ENCODE measurements around the gene SPIRE2. TPM values are rescaled to one million over a fixed set of nuclear protein-coding genes. Genes with fewer than 3 reads are reported as not detected.
A peak's percentile ranks its signal among the peaks of the same experiment; 100 is the strongest.
"Not testable (repeated sequence)": the region's sequence is repeated elsewhere in the genome, so short reads cannot be mapped to it uniquely, and the experiment has no call there.

Gene SPIRE2
- total and polyA plus RNA-seq, 2 of the 13 experiments (the other 11 are each of a cell fraction or from before 2014, with no cell fraction given) = 13.3 to 37.5 TPM

DNA sequence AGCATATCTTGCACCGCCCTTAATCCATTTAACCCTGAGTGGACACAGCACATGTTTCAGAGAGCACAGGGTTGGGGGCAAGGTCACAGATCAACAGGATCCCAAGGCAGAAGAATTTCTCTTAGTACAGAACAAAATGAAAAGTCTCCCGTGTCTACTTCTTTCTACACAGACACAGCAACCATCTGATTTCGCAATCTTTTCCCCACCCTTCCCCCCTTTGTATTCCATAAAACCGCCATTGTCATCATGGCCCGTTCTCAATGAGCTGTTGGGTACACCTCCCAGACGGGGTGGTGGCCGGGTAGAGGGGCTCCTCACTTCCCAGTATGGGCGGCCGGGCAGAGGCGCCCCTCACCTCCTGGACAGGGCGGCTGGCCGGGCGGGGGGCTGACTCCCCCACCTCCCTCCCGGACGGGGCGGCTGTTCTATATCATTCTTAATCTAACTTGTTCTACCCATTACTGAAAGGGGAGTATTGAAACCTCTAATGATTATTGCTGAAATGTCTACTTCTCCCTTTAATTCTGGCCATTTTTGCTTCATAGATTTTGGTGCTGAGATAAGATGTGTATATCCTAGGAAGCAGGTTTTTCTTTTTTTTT is 21.6 kb upstream of the SPIRE2 start:
- CTCF ChIA-PET (ENCODE audit: low intra/inter-chr PET ratio, low total read pairs); H4K20me1 ChIP-seq (ENCODE audit: insufficient read depth, low read length); ATAC-seq; in situ Hi-C loops (cut with HindIII; ENCODE audit: extremely low pct_ligation_motif_present, low pct_unique_long_range_greater_than_20kb); BruUV-seq (replicated peaks); H3K9ac ChIP-seq (ENCODE audit: insufficient read depth, low read depth, low read length); H3K79me2 ChIP-seq (ENCODE audit: insufficient read depth, low read length); H3K4me1 ChIP-seq (ENCODE audit: insufficient read depth, low read length); intact Hi-C loops (cut with micrococcal nuclease; ENCODE audit: unreplicated experiment); H3K9me3 ChIP-seq (ENCODE audit: low read length); FAIRE-seq; H2AFZ ChIP-seq (ENCODE audit: low read length); H3K4me3 ChIP-seq (replicated peaks in 1 of 3; ENCODE audit: insufficient read depth in 1 of 3, low read depth in 2 of 3, low read length in 3 of 3); H3K4me2 ChIP-seq (ENCODE audit: low read depth, low read length); POLR2A ChIA-PET; H3K27me3 ChIP-seq (ENCODE audit: control insufficient read depth in 1 of 2, insufficient read depth in 2 of 2, low read length in 2 of 2); DNase-seq (ENCODE audit: low spot score); TF ChIP-seq SOX6 (IDR thresholded peaks at IDR 0.05): not testable (repeated sequence)
- Histone ChIP-seq H3K27ac (ENCODE audit: extremely low read length, insufficient read depth, low read length) (peak overlapping the region; percentile 30), H3K36me3 (replicated peaks in 1 of 2; ENCODE audit: control insufficient read depth in 1 of 2, insufficient read depth in 2 of 2, low read length in 2 of 2) (peaks cover 25 to 74% of the 10 kb centered on the region in 2 experiments)
- TF ChIP-seq, protein P1, sequence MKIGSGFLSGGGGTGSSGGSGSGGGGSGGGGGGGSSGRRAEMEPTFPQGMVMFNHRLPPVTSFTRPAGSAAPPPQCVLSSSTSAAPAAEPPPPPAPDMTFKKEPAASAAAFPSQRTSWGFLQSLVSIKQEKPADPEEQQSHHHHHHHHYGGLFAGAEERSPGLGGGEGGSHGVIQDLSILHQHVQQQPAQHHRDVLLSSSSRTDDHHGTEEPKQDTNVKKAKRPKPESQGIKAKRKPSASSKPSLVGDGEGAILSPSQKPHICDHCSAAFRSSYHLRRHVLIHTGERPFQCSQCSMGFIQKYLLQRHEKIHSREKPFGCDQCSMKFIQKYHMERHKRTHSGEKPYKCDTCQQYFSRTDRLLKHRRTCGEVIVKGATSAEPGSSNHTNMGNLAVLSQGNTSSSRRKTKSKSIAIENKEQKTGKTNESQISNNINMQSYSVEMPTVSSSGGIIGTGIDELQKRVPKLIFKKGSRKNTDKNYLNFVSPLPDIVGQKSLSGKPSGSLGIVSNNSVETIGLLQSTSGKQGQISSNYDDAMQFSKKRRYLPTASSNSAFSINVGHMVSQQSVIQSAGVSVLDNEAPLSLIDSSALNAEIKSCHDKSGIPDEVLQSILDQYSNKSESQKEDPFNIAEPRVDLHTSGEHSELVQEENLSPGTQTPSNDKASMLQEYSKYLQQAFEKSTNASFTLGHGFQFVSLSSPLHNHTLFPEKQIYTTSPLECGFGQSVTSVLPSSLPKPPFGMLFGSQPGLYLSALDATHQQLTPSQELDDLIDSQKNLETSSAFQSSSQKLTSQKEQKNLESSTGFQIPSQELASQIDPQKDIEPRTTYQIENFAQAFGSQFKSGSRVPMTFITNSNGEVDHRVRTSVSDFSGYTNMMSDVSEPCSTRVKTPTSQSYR (CRISPR knock-in tag; IDR thresholded peaks at IDR 0.05; ENCODE audit: borderline replicate concordance) = peak; percentile 36; the same call in 1 of the 2 replicates
- peak; percentile 36; the same call in 1 of the 2 replicates for TF ChIP-seq SOX6 (CRISPR knock-in tag; IDR thresholded peaks at IDR 0.05)
- peak; percentile 76 for TF ChIP-seq CEBPB (IDR thresholded peaks at IDR 0.05; ENCODE audit: borderline replicate concordance, low read depth, low read length)
- TF ChIP-seq, protein P2, sequence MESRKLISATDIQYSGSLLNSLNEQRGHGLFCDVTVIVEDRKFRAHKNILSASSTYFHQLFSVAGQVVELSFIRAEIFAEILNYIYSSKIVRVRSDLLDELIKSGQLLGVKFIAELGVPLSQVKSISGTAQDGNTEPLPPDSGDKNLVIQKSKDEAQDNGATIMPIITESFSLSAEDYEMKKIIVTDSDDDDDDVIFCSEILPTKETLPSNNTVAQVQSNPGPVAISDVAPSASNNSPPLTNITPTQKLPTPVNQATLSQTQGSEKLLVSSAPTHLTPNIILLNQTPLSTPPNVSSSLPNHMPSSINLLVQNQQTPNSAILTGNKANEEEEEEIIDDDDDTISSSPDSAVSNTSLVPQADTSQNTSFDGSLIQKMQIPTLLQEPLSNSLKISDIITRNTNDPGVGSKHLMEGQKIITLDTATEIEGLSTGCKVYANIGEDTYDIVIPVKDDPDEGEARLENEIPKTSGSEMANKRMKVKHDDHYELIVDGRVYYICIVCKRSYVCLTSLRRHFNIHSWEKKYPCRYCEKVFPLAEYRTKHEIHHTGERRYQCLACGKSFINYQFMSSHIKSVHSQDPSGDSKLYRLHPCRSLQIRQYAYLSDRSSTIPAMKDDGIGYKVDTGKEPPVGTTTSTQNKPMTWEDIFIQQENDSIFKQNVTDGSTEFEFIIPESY (CRISPR knock-in tag; IDR thresholded peaks at IDR 0.05) = 0 out of 2 replicates have a peak, but pooled peaks have one; percentile 20
- peak; percentile 15; the same call in 1 of the 2 replicates for TF ChIP-seq SOX5 (CRISPR knock-in tag; IDR thresholded peaks at IDR 0.05; ENCODE audit: borderline replicate concordance)
- peak; percentile 74 for TF ChIP-seq CEBPG (CRISPR knock-in tag; IDR thresholded peaks at IDR 0.05)
- WGBS (ENCODE audit: low lambda C conversion rate) = 86% methylated on average over 16 of the region's 16 CpGs

All from HepG2 (cell line).